H1 (cell line): ENCODE results near the gene CACNA1A. TPM values are rescaled to one million over a fixed set of nuclear protein-coding genes. Genes with fewer than 3 reads are reported as not detected.

Experiments
- CTCF ChIA-PET: fragments of 300-600 bp; sonication (Branson Sonifier 250); formaldehyde crosslinking; loops from one replicate; lab custom pipeline; 2021; ENCODE audit not compliant: partially characterized antibody; lab: Charles Lee
- POLR2A ChIA-PET: fragments of 300-600 bp; sonication (Branson Sonifier 250); formaldehyde crosslinking; loops from one replicate; lab custom pipeline; 2021; ENCODE audit warnings: inconsistent platforms; ENCODE audit not compliant: partially characterized antibody; lab: Charles Lee
- DNase-seq, 2 experiments: peaks; one replicate each; pipeline versions ENCODE4 v3.0.0 to v3.0.0-alpha.2; 2010 to 2022; ENCODE audit warnings: low spot score in 2 of 2, low read depth in 1 of 2, mixed read lengths in 1 of 2
- FAIRE-seq: peaks from 2 replicates; lab custom pipeline; 2011; peaks lifted over from hg19 to GRCh38; lab: Jason Lieb, UNC
- H2AFZ ChIP-seq: 2 replicates; pipeline ENCODE4 v1.8.1; 2012; ENCODE audit warnings: low read length, inconsistent platforms
- H2AK5ac ChIP-seq: 2 replicates; pipeline ENCODE4 v1.6.1; 2013; ENCODE audit warnings: low read depth, low read length
- H2BK120ac ChIP-seq: replicated peaks from 2 replicates; pipeline ENCODE3; 2013; ENCODE audit warnings: low read depth, low read length, inconsistent platforms
- H2BK12ac ChIP-seq: 2 replicates; pipeline ENCODE4 v1.6.1; 2013; ENCODE audit warnings: low read depth, low read length
- H2BK15ac ChIP-seq: 2 replicates; pipeline ENCODE4 v1.6.1; 2013; ENCODE audit warnings: low read length
- H2BK20ac ChIP-seq: 2 replicates; pipeline ENCODE4 v1.6.1; 2013; ENCODE audit warnings: low read length
- H2BK5ac ChIP-seq: 2 replicates; pipeline ENCODE4 v1.6.1; 2013; ENCODE audit warnings: low read depth, low read length
- H3K14ac ChIP-seq: 2 replicates; pipeline ENCODE4 v1.6.1; 2013; ENCODE audit warnings: inconsistent platforms; ENCODE audit not compliant: insufficient read length
- H3K18ac ChIP-seq: 2 replicates; pipeline ENCODE4 v1.6.1; 2013; ENCODE audit warnings: low read length; ENCODE audit errors: extremely low read depth
- H3K23ac ChIP-seq: 2 replicates; pipeline ENCODE4 v1.6.1; 2013; ENCODE audit warnings: inconsistent platforms; ENCODE audit not compliant: insufficient read length
- H3K23me2 ChIP-seq: 2 replicates; pipeline ENCODE4 v1.6.1; 2013; ENCODE audit warnings: low read depth, low read length
- H3K27ac ChIP-seq: 2 replicates; pipeline ENCODE4 v1.6.1; 2011; ENCODE audit warnings: low read depth, low read length, inconsistent platforms
- H3K27me3 ChIP-seq, 4 experiments: replicated peaks in 1 of 4; 1 replicate in 1 of 4; 2 replicates in 3 of 4; pipeline versions ENCODE4 v1.6.1 to v1.8.1; 2011 to 2013; ENCODE audit warnings: low read length in 3 of 4, mild to moderate bottlenecking in 3 of 4, inconsistent platforms in 2 of 4, mixed read lengths in 2 of 4, moderate library complexity in 1 of 4; ENCODE audit not compliant: control insufficient read depth in 3 of 4, insufficient read depth in 3 of 4; ENCODE audit errors: extremely low read depth in 1 of 4
- H3K36me3 ChIP-seq, 4 experiments: 2 replicates each; pipeline versions ENCODE4 v1.6.1 to v1.8.1; 2011 to 2013; ENCODE audit warnings: mild to moderate bottlenecking in 4 of 4, low read length in 3 of 4, moderate library complexity in 2 of 4, control low read depth in 1 of 4, inconsistent platforms in 1 of 4; ENCODE audit not compliant: insufficient read depth in 4 of 4, control insufficient read depth in 2 of 4
- H3K4ac ChIP-seq: replicated peaks from 2 replicates; pipeline ENCODE3; 2013; ENCODE audit warnings: low read length, low read depth, mixed read lengths, inconsistent platforms; ENCODE audit not compliant: insufficient read length
- H3K4me1 ChIP-seq, 4 experiments: replicated peaks in 1 of 4; 1 replicate in 1 of 4; 2 replicates in 3 of 4; pipeline versions ENCODE4 v1.6.1 to v1.8.1; 2011 to 2013; ENCODE audit warnings: low read length in 3 of 4, inconsistent platforms in 2 of 4, mixed read lengths in 1 of 4; ENCODE audit not compliant: insufficient read depth in 4 of 4, control insufficient read depth in 3 of 4
- H3K4me2 ChIP-seq, 2 experiments: 2 replicates each; pipeline versions ENCODE4 v1.6.1 to v1.8.1; 2011 to 2013; ENCODE audit warnings: low read depth in 2 of 2, low read length in 2 of 2, control low read depth in 1 of 2, inconsistent platforms in 1 of 2, mild to moderate bottlenecking in 1 of 2; ENCODE audit not compliant: insufficient read depth in 1 of 2
- H3K4me3 ChIP-seq, 4 experiments: fragments of 200-600, 300-600 bp in 1 of 4; sonication (generic), shearing (Covaris generic), sonication (Bioruptor Twin) in 1 of 4; 2 replicates each; pipeline versions ENCODE4 v1.5.1 to v1.8.1; 2011 to 2016; ENCODE audit warnings: low read length in 4 of 4, low read depth in 3 of 4, control low read depth in 2 of 4, inconsistent platforms in 2 of 4, mild to moderate bottlenecking in 2 of 4, mixed read lengths in 1 of 4, moderate library complexity in 1 of 4; ENCODE audit not compliant: insufficient read depth in 2 of 4; ENCODE audit errors: extremely low read depth in 1 of 4
- H3K56ac ChIP-seq: replicated peaks from 2 replicates; pipeline ENCODE3; 2013; ENCODE audit warnings: low read depth, mild to moderate bottlenecking, mixed read lengths, low read length, inconsistent platforms; ENCODE audit not compliant: insufficient read length
- H3K79me1 ChIP-seq: 2 replicates; pipeline ENCODE4 v1.6.1; 2013; ENCODE audit warnings: low read depth, low read length, control low read depth
- H3K79me2 ChIP-seq, 2 experiments: 2 replicates each; pipeline versions ENCODE4 v1.6.1 to v1.8.1; 2012 to 2013; ENCODE audit warnings: low read length in 2 of 2, mild to moderate bottlenecking in 2 of 2, inconsistent platforms in 1 of 2; ENCODE audit not compliant: insufficient read depth in 2 of 2, control insufficient read depth in 1 of 2
- H3K9ac ChIP-seq, 4 experiments: replicated peaks in 1 of 4; 1 replicate in 1 of 4; 2 replicates in 3 of 4; pipeline versions ENCODE4 v1.6.1 to v1.8.1; 2011 to 2013; ENCODE audit warnings: low read depth in 3 of 4, low read length in 3 of 4, control low read depth in 2 of 4, mild to moderate bottlenecking in 2 of 4, moderate library complexity in 2 of 4, inconsistent platforms in 1 of 4; ENCODE audit errors: extremely low read depth in 1 of 4
- H3K9me3 ChIP-seq, 2 experiments: 2 replicates each; pipeline versions ENCODE4 v1.6.1 to v1.8.1; 2012 to 2013; ENCODE audit warnings: mild to moderate bottlenecking in 2 of 2, moderate library complexity in 2 of 2, control low read depth in 1 of 2, inconsistent platforms in 1 of 2, low read depth in 1 of 2, low read length in 1 of 2, mixed read lengths in 1 of 2; ENCODE audit not compliant: insufficient read depth in 2 of 2
- H4K20me1 ChIP-seq, 2 experiments: replicated peaks in 1 of 2; 2 replicates each; pipeline versions ENCODE3 to v1.8.1; 2011 to 2013; ENCODE audit warnings: inconsistent platforms in 2 of 2, low read length in 2 of 2, mild to moderate bottlenecking in 1 of 2; ENCODE audit not compliant: insufficient read depth in 2 of 2, control insufficient read depth in 1 of 2
- H4K5ac ChIP-seq: 2 replicates; pipeline ENCODE4 v1.6.1; 2013; ENCODE audit warnings: low read length, low read depth, mixed read lengths, inconsistent platforms; ENCODE audit not compliant: insufficient read length
- H4K8ac ChIP-seq: 2 replicates; pipeline ENCODE4 v1.8.0; 2013; ENCODE audit warnings: mild to moderate bottlenecking, moderate library complexity, low read length, inconsistent platforms; ENCODE audit not compliant: insufficient read depth; ENCODE audit errors: extremely low read depth
- H4K91ac ChIP-seq: replicated peaks from 2 replicates; pipeline ENCODE3; 2013; ENCODE audit warnings: low read length, mixed read lengths, inconsistent platforms; ENCODE audit not compliant: insufficient read length
- CEBPB ChIP-seq: IDR thresholded peaks from 2 replicates; pipeline ENCODE4 v1.6.1; 2012; ENCODE audit warnings: low read depth, low read length
- WGBS, 2 experiments: shearing (Covaris generic) in 1 of 2; methylation state at CpG; one replicate each; pipeline versions ENCODE4 v1.1.6 to v1.1.7; 2013 to 2015; ENCODE audit warnings: low lambda C conversion rate in 2 of 2, mixed read lengths in 2 of 2, inconsistent platforms in 1 of 2, low coverage in 1 of 2, missing lambda C conversion rate in 1 of 2; ENCODE audit not compliant: insufficient replicate concordance in 2 of 2, insufficient coverage in 1 of 2, insufficient read length in 1 of 2; ENCODE audit errors: extremely low coverage in 1 of 2, missing lambda C conversion rate in 1 of 2; 5-methylcytosine and 5-hydroxymethylcytosine counted together
- polyA plus RNA-seq, 7 experiments: library from polyadenylated mRNA; depleted of rRNA in 3 of 7; stranded (reverse) in 5 of 7; unstranded in 2 of 7; fragments of >200 nt in 5 of 7; fragments of 200-250 nt in 2 of 7; gene quantifications; 1 replicate in 5 of 7; 2 replicates in 1 of 7; 4 replicates in 1 of 7; pipeline versions ENCODE4 v1.2.1 to v1.2.3, GENCODE V29; 2011 to 2013; ENCODE audit warnings: missing spikeins in 2 of 7, mixed read lengths in 2 of 7
- total RNA-seq: library from RNA; stranded (reverse); fragmentation: NEBNext Ultra II Directional; extraction: Animal tissue kit (Norgen Biotek cat#: 25700); gene quantifications from 2 replicates; pipeline ENCODE4 v1.2.1, GENCODE V29; 2021

The CACNA1A gene
- total and polyA plus RNA-seq, 2 of the 8 experiments (the other 6 are each of a cell fraction or from before 2014, with no cell fraction given), result 10.7 to 25.3 TPM

GRCh38 chr19:13478576-13478975 is 27.7 kb downstream of the CACNA1A start:
- Histone ChIP-seq H3K4ac (no peak overlapping the region), H3K4me2 (no peak overlapping the region), H3K14ac (no peak overlapping the region), H4K20me1 (peaks cover 0 to 7% of the 10 kb centered on the region in 2 experiments), H3K4me3 (no peak overlapping the region), H2BK5ac (no peak overlapping the region), H2AFZ (no peak overlapping the region), H3K79me2 (no peaks in the 10 kb centered on the region), H3K27me3 (no peaks in the 10 kb centered on the region), H2BK120ac (no peak overlapping the region), H2BK12ac (no peak overlapping the region), H3K9me3 (peaks cover 15 to 18% of the 10 kb centered on the region in 2 experiments), H3K9ac (no peak overlapping the region), H3K4me1 (no peaks in the 10 kb centered on the region), H3K23me2 (peaks cover 1% of the 10 kb centered on the region; the same call in 1 of the 2 replicates), H4K8ac (no peak overlapping the region), H3K56ac (no peak overlapping the region), H2BK20ac (no peak overlapping the region), H4K5ac (no peak overlapping the region), H3K36me3 (peaks cover 0 to 13% (median 0%) of the 10 kb centered on the region in 4 experiments; a peak in 3 of 8 replicates), H3K79me1 (peaks cover 2% of the 10 kb centered on the region), H3K27ac (no peak overlapping the region), H3K18ac (no peak overlapping the region), H4K91ac (no peak overlapping the region), H2AK5ac (no peak overlapping the region), H3K23ac (no peak overlapping the region), H2BK15ac (no peak overlapping the region)
- DNase-seq, result no peak
- POLR2A ChIA-PET, result no interaction called here
- FAIRE-seq, result no peak
- WGBS, 2 experiments, result 77% methylated on average over 2 of the region's 2 CpGs; no CpG with 5 or more reads in 1 of the 2 experiments
- CTCF ChIA-PET, result interaction anchor here (1.4 to 2.3 kb wide), 2 partner anchors 27 to 50 kb away, joined by 4 to 5 read pairs; no protein-coding TSS in a partner anchor
- TF ChIP-seq CEBPB, result no peak
